Coronary artery (tissue), 2 donors: ENCODE measurements around the gene UVRAG.

Source experiments
- DNase-seq: peaks from one replicate; pipeline ENCODE4 v3.0.0-alpha.2; 2017; ENCODE audit warnings: low spot score
- H3K27ac ChIP-seq, 2 donors: fragments of 200-600 bp; sonication (generic); one replicate each; pipeline ENCODE4 v1.5.1; 2016 to 2019
- H3K4me3 ChIP-seq: fragments of 200-600 bp; sonication (generic); 2 replicates; pipeline ENCODE4 v1.5.1; 2016; ENCODE audit warnings: mild to moderate bottlenecking, moderate library complexity
- CTCF ChIP-seq: fragments of 200-600 bp; sonication (generic); IDR thresholded peaks from one replicate; pipeline ENCODE4 v1.5.1; 2019; ENCODE audit warnings: antibody characterized with exemption

The UVRAG gene

GRCh38 chr11:75778962-75779361 is 36.0 kb upstream of the UVRAG start:
- DNase-seq, result no peak
- Histone ChIP-seq H3K27ac (no peak overlapping the region), H3K4me3 (no peak overlapping the region)
- no peak for TF ChIP-seq CTCF

DNA sequence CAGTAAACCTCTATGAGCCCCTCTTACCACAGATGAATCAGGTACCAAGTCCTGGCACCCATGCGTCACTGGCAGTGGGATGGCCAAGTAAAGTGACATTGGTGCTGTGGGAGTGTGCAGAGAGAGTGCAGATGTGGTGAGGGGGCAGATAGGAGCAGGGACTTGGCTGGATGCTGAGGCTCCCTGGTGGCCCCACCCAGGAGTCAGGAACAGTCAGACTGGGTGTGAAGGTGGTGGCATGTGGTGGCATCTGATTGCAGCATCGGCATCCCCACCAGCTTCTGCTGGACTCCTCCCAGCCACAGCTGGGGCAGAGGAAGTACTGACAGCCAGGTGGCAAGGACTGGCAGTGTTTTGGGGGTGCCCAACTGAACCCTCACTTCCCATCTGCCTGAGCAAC is 35.0 kb upstream of the UVRAG start:
- TF ChIP-seq CTCF, result no peak
- no peak for DNase-seq
- Histone ChIP-seq H3K4me3 (no peak overlapping the region), H3K27ac (no peak overlapping the region)

DNA sequence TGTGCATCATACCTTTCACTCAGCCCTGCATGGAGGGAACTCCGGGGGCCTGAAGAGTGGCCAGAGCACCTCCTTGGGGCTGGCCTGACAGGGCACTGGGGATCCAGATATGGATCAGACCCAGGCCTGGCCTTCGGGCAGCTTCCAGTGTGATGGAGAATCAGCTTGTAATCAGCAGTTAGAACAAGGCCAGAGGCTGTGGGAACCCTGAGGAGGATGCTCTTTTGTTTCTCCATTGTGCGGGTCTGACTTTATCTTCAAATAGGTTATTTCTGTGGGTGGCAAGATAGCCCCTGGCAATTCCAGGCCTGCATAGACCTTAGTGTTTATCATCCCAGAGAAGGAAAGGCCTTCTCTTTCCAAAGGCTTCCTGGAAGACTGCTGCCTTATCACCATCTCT is 34.1 kb upstream of the UVRAG start:
- no peak for DNase-seq
- no peak for TF ChIP-seq CTCF
- Histone ChIP-seq H3K4me3 (no peak overlapping the region), H3K27ac (no peak overlapping the region)

GRCh38 chr11:75781296-75781695 is 33.7 kb upstream of the UVRAG start:
- H3K4me3 ChIP-seq, result no peak overlapping the region
- H3K27ac ChIP-seq, result no peak overlapping the region
- DNase-seq, result no peak
- no peak for TF ChIP-seq CTCF

DNA sequence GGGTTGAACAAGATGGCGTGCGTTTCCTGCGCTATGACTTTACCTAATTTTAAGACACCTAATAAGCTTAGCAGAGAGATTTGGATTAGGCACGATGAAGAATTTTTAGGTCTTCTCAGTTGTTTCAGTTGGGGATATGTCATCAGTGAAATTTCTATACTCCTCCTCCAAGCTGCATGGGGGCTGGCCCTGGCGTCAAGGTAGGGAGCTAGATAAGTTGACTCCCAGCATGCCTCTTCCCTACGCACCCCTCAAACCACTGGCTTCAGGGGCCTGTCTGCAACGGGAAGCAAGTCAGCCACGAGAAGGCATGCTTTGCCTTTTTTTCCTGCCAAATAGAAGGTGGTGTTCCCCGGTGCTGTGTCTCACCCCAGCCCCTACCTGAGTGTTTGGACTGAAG is 33.2 kb upstream of the UVRAG start:
- H3K4me3 ChIP-seq, result no peak overlapping the region
- TF ChIP-seq CTCF, result no peak
- no peak for DNase-seq
- no peak overlapping the region for H3K27ac ChIP-seq

DNA sequence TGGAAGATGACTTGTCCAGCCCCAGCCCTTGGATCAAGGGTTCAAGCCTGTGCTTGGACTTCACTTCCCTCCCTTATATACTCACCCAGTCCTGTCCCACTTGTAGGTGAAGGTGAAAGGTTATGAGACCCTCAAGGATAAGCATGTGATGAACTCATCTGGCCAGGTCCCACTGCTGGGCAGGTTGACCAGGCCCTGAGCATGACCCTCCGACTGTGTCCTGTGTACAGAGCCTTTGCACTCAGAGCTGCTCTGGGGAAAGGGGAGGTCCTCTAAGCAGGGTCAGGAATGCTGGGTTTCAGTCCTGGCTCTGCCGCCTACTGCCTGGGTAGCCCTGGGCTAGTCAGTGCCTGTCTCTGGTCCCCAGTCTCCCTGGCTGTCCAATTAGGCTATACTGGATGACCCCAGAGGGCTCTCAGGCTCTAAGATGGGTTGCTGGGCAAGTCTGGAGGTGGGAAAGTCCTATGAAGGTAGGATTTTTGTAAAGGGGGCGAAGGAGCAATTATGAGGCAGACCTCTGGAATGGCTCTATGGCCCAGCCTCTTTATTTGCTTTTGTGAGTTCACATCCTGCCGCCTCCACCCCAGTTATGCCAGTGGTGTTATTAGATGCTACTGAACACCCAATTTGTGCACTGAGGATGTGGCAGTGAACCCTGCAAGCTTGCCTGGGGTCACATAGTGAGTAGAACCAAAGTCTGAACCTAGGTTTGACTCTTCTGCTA is 32.3 kb upstream of the UVRAG start:
- no peak for DNase-seq
- H3K27ac ChIP-seq, result no peak overlapping the region
- TF ChIP-seq CTCF, result no peak
- H3K4me3 ChIP-seq, result no peak overlapping the region

GRCh38 chr11:75783416-75784084 is 31.5 kb upstream of the UVRAG start:
- no peak for TF ChIP-seq CTCF
- no peak for DNase-seq
- Histone ChIP-seq H3K27ac (no peak overlapping the region), H3K4me3 (no peak overlapping the region)
